Endothelial cell of hepatic sinusoid (primary cell): ENCODE measurements around the gene PTPRJ.

Source experiments
- in situ Hi-C: cut with HindIII; loops from 2 replicates; pipeline ENCODE4 v1.10.0; 2017; ENCODE audit warnings: low sequenced_read_pairs

Gene PTPRJ

GRCh38 chr11:48034926-48035871 is 54.8 kb downstream of the PTPRJ start:
- in situ Hi-C loops = no loop called here

GRCh38 chr11:48036011-48036410 is 55.7 kb downstream of the PTPRJ start:
- in situ Hi-C loops = no loop called here

- in situ Hi-C loops = no loop called here
Observed at GRCh38 chr11:48036466-48036865, 56.1 kb downstream of the PTPRJ start.

GRCh38 chr11:48037709-48038468 is 57.5 kb downstream of the PTPRJ start:
- in situ Hi-C loops = no loop called here

GRCh38 chr11:48040830-48041444 is 60.6 kb downstream of the PTPRJ start:
- in situ Hi-C loops = no loop called here

GRCh38 chr11:48041877-48042695 is 61.7 kb downstream of the PTPRJ start:
- in situ Hi-C loops = no loop called here

- in situ Hi-C loops = no loop called here
Observed at GRCh38 chr11:48043111-48043990, 63.0 kb downstream of the PTPRJ start.

- in situ Hi-C loops = no loop called here
Observed at GRCh38 chr11:48043991-48044512, 63.7 kb downstream of the PTPRJ start.

GRCh38 chr11:48044577-48044976 is 64.2 kb downstream of the PTPRJ start:
- in situ Hi-C loops = no loop called here

GRCh38 chr11:48045536-48045935 is 65.2 kb downstream of the PTPRJ start:
- in situ Hi-C loops = loop anchor here (5.0 kb wide), 2 partner anchors 37 to 68 kb away; no protein-coding TSS in a partner anchor

GRCh38 chr11:48047616-48048015 is 67.3 kb downstream of the PTPRJ start:
- in situ Hi-C loops = loop anchor here (5.0 kb wide), 2 partner anchors 35 to 70 kb away; no protein-coding TSS in a partner anchor

- in situ Hi-C loops = loop anchor here (5.0 kb wide), 2 partner anchors 33 to 72 kb away; no protein-coding TSS in a partner anchor
Observed at GRCh38 chr11:48049036-48049435, 68.7 kb downstream of the PTPRJ start.

GRCh38 chr11:48050304-48050703 is 69.9 kb downstream of the PTPRJ start:
- in situ Hi-C loops = loop anchor here (5.0 kb wide), 1 partner anchor 98 kb away; no protein-coding TSS in a partner anchor

- in situ Hi-C loops = loop anchor here (5.0 kb wide), 1 partner anchor 99 kb away; no protein-coding TSS in a partner anchor
Observed at GRCh38 chr11:48051217-48051830, 71.0 kb downstream of the PTPRJ start.

GRCh38 chr11:48052183-48053044 is 72.1 kb downstream of the PTPRJ start:
- in situ Hi-C loops = loop anchor here (5.0 kb wide), 1 partner anchor 100 kb away; no protein-coding TSS in a partner anchor

- in situ Hi-C loops = loop anchor here (5.0 kb wide), 1 partner anchor 103 kb away; no protein-coding TSS in a partner anchor
Observed at GRCh38 chr11:48054994-48055291, 74.6 kb downstream of the PTPRJ start.

GRCh38 chr11:48055292-48056132 is 75.2 kb downstream of the PTPRJ start:
- in situ Hi-C loops = no loop called here
